ENCODE measurements around the gene VSIG8. TPM values are rescaled to one million over a fixed set of nuclear protein-coding genes. Genes with fewer than 3 reads are reported as not detected.

The VSIG8 gene
- total RNA-seq, 6 experiments from 2014 or later: not detected

GRCh38 chr1:159843459-159843858 lies 19.0 kb downstream of the VSIG8 start:
- intact Hi-C loops (cut with DNase I): no loop called here
- DNase-seq (no peak), ATAC-seq (no peak)
- no peaks in the 10 kb centered on the region for H3K9me3 ChIP-seq
- TF ChIP-seq POLR2A (IDR thresholded peaks at IDR 0.05): no peak
- TF ChIP-seq CTCF (IDR thresholded peaks at IDR 0.05): no peak
- H3K4me1 ChIP-seq: no peaks in the 10 kb centered on the region
- H3K27me3 ChIP-seq: no peaks in the 10 kb centered on the region
- no peaks in the 10 kb centered on the region for H3K36me3 ChIP-seq
- no peak overlapping the region for H3K27ac ChIP-seq
- 73% methylated on average over 2 of the region's 4 CpGs for WGBS (ENCODE audit: insufficient coverage, low coverage, low lambda C conversion rate, missing lambda C conversion rate)
- H3K4me3 ChIP-seq: no peak overlapping the region

- intact Hi-C loops (cut with DNase I): no loop called here
These were observed 20.7 kb downstream of the VSIG8 start for GRCh38 chr1:159841749-159842148.

GRCh38 chr1:159839116-159839849 lies 23.2 kb downstream of the VSIG8 start:
- no peaks in the 10 kb centered on the region for H3K27me3 ChIP-seq
- H3K4me3 ChIP-seq: no peak overlapping the region
- H3K4me1 ChIP-seq: no peaks in the 10 kb centered on the region
- ATAC-seq: no peak
- no peaks in the 10 kb centered on the region for H3K9me3 ChIP-seq
- WGBS (ENCODE audit: insufficient coverage, low coverage, low lambda C conversion rate, missing lambda C conversion rate): 91% methylated on average over 3 of the region's 5 CpGs
- no peak for TF ChIP-seq CTCF (IDR thresholded peaks at IDR 0.05)
- TF ChIP-seq POLR2A (IDR thresholded peaks at IDR 0.05): no peak
- no peak overlapping the region for H3K27ac ChIP-seq
- DNase-seq: no peak
- H3K36me3 ChIP-seq: no peaks in the 10 kb centered on the region
- intact Hi-C loops (cut with DNase I): no loop called here

More at GRCh38 chr1:159841749-159842148, 20.7 kb downstream of the VSIG8 start:
- H3K36me3 ChIP-seq: no peaks in the 10 kb centered on the region
- no peaks in the 10 kb centered on the region for H3K9me3 ChIP-seq
- H3K4me3 ChIP-seq: no peak overlapping the region
- DNase-seq (no peak), ATAC-seq (no peak)
- no peaks in the 10 kb centered on the region for H3K4me1 ChIP-seq
- H3K27ac ChIP-seq: no peak overlapping the region
- no peaks in the 10 kb centered on the region for H3K27me3 ChIP-seq
- TF ChIP-seq POLR2A (IDR thresholded peaks at IDR 0.05) (no peak), CTCF (IDR thresholded peaks at IDR 0.05) (no peak)
- WGBS (ENCODE audit: insufficient coverage, low coverage, low lambda C conversion rate, missing lambda C conversion rate): 88% methylated on average over 2 of the region's 2 CpGs

GRCh38 chr1:159838715-159839114 lies 23.7 kb downstream of the VSIG8 start:
- 80% methylated on average over 1 of the region's 1 CpG for WGBS (ENCODE audit: insufficient coverage, low coverage, low lambda C conversion rate, missing lambda C conversion rate)
- no peaks in the 10 kb centered on the region for H3K4me1 ChIP-seq
- no peak for TF ChIP-seq POLR2A (IDR thresholded peaks at IDR 0.05)
- TF ChIP-seq CTCF (IDR thresholded peaks at IDR 0.05): no peak
- ATAC-seq: no peak
- DNase-seq: no peak
- intact Hi-C loops (cut with DNase I): no loop called here
- H3K9me3 ChIP-seq: no peaks in the 10 kb centered on the region
- H3K27ac ChIP-seq: no peak overlapping the region
- H3K4me3 ChIP-seq: no peak overlapping the region
- no peaks in the 10 kb centered on the region for H3K36me3 ChIP-seq
- no peaks in the 10 kb centered on the region for H3K27me3 ChIP-seq
